CD4-positive, alpha-beta T cell (primary cell): ENCODE measurements around the gene ARF4. TPM values are rescaled to one million over a fixed set of nuclear protein-coding genes. Genes with fewer than 3 reads are reported as not detected.
A peak's percentile ranks its signal among the peaks of the same experiment; 100 is the strongest.

Source experiments
- ATAC-seq: fragments of 200-7000 bp; cut with Tn5 transposase; one replicate; pipeline ENCODE4 v1.10.0; 2022; ENCODE audit warnings: mild to moderate bottlenecking; ENCODE audit not compliant: poor library complexity
- CTCF ChIA-PET: fragments of 350-600 bp; sonication (Branson Sonifier 250); formaldehyde crosslinking; loops from one replicate; lab custom pipeline; 2021; ENCODE audit warnings: antibody characterized with exemption, inconsistent platforms; lab: Charles Lee
- POLR2A ChIA-PET: fragments of 350-600 bp; sonication (Branson Sonifier 250); formaldehyde crosslinking; loops from one replicate; lab custom pipeline; 2021; ENCODE audit warnings: antibody characterized with exemption, inconsistent platforms; lab: Charles Lee
- DNase-seq, 14 experiments: peaks; one replicate each; pipeline ENCODE4 v3.0.0-alpha.2; 2013 to 2020; ENCODE audit warnings: mixed read lengths in 2 of 14
- H3K27ac ChIP-seq, 2 donors: one replicate each; pipeline versions ENCODE4 v1.5.1 to v1.7.0; 2013; ENCODE audit warnings: low read length in 2 of 2, low read depth in 1 of 2, mild to moderate bottlenecking in 1 of 2
- H3K27me3 ChIP-seq, 2 experiments: 1 replicate in 1 of 2; 2 replicates in 1 of 2; pipeline versions ENCODE4 v1.6.1 to v1.7.0; 2013; ENCODE audit warnings: low read length in 2 of 2, control low read depth in 1 of 2, mild to moderate bottlenecking in 1 of 2, moderate library complexity in 1 of 2; ENCODE audit not compliant: insufficient read depth in 2 of 2, control insufficient read depth in 1 of 2
- H3K36me3 ChIP-seq: one replicate; pipeline ENCODE4 v1.6.1; 2013; ENCODE audit warnings: low read length, control low read depth; ENCODE audit not compliant: insufficient read depth
- H3K4me1 ChIP-seq: one replicate; pipeline ENCODE4 v1.6.1; 2013; ENCODE audit warnings: low read length, control low read depth; ENCODE audit not compliant: insufficient read depth
- H3K4me3 ChIP-seq: one replicate; pipeline ENCODE4 v1.5.1; 2013; ENCODE audit warnings: mild to moderate bottlenecking, low read length, moderate library complexity
- H3K9me3 ChIP-seq, 2 experiments: 1 replicate in 1 of 2; 2 replicates in 1 of 2; pipeline versions ENCODE4 v1.6.1 to v1.7.0; 2013; ENCODE audit warnings: low read length in 2 of 2, mild to moderate bottlenecking in 2 of 2, control low read depth in 1 of 2, moderate library complexity in 1 of 2; ENCODE audit not compliant: control insufficient read depth in 1 of 2, insufficient read depth in 1 of 2
- H3K27ac Mint-ChIP-seq: one replicate; pipeline ENCODE4 v1.8.0; 2020; ENCODE audit warnings: mixed read lengths
- H3K27me3 Mint-ChIP-seq: one replicate; pipeline ENCODE4 v1.8.0; 2021; ENCODE audit warnings: mixed read lengths
- H3K36me3 Mint-ChIP-seq: one replicate; pipeline ENCODE4 v1.8.0; 2021; ENCODE audit warnings: low read depth, mixed read lengths
- H3K4me1 Mint-ChIP-seq: one replicate; pipeline ENCODE4 v1.8.0; 2021; ENCODE audit warnings: low read depth, mixed read lengths
- H3K4me3 Mint-ChIP-seq: one replicate; pipeline ENCODE4 v1.8.0; 2020; ENCODE audit warnings: mild to moderate bottlenecking, mixed read lengths
- H3K9me3 Mint-ChIP-seq: one replicate; pipeline ENCODE4 v1.8.0; 2020; ENCODE audit warnings: mixed read lengths
- intact Hi-C, 2 experiments: fragments of 100-400 bp; cut with DNase I in 1 of 2; cut with micrococcal nuclease in 1 of 2; formaldehyde crosslinking; loops; one replicate each; pipeline versions ENCODE4 v1.15.1 to v1.9.0; 2023 to 2025; cut with DNase I, micrococcal nuclease
- total RNA-seq, 174 experiments: library from RNA in 2 of 174; stranded (reverse) in 2 of 174; gene quantifications; one replicate each; pipeline ENCODE4 v1.2.3 and lab custom pipeline; 2021 to 2026
- TF ChIP-seq, protein P1 (sequence below): fragments of 200-600 bp; IDR thresholded peaks from one replicate; pipeline ENCODE4 v1.8.0; 2022; ENCODE audit warnings: antibody characterized with exemption, mild to moderate bottlenecking

Gene ARF4
- total RNA-seq, 2 experiments from 2014 or later = 56.7 to 59.9 TPM

DNA sequence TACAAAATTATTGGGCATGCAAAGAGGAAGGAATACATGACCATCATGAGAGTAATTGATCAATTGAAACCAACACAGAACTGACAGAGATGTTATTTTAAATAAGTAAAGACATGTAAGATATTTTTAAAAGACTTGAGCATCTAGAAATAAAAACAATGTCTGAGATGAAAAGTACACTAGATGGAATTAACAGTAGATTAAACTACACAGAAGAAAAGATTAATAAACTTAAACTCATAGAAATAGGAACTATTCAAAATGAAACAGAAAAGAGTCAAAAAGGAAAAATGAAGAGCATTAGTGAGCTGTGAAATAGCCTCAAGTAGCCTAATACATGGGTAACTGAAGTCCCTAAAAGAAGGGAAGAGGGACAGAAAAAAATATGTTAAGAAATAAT lies 8.5 kb upstream of the ARF4 start:
- Histone ChIP-seq H3K27ac (no peak overlapping the region), H3K9me3 (no peaks in the 10 kb centered on the region), H3K4me1 (no peaks in the 10 kb centered on the region), H3K27me3 (no peaks in the 10 kb centered on the region), H3K36me3 (no peaks in the 10 kb centered on the region), H3K4me3 (no peak overlapping the region)
- H3K27me3 Mint-ChIP-seq = no peaks in the 10 kb centered on the region
- CTCF ChIA-PET = no interaction called here
- H3K4me1 Mint-ChIP-seq = peaks cover 6% of the 10 kb centered on the region
- H3K4me3 Mint-ChIP-seq = no peak overlapping the region
- DNase-seq (no peak), ATAC-seq (no peak)
- POLR2A ChIA-PET = no interaction called here
- no peak overlapping the region for H3K27ac Mint-ChIP-seq
- TF ChIP-seq, protein P1, sequence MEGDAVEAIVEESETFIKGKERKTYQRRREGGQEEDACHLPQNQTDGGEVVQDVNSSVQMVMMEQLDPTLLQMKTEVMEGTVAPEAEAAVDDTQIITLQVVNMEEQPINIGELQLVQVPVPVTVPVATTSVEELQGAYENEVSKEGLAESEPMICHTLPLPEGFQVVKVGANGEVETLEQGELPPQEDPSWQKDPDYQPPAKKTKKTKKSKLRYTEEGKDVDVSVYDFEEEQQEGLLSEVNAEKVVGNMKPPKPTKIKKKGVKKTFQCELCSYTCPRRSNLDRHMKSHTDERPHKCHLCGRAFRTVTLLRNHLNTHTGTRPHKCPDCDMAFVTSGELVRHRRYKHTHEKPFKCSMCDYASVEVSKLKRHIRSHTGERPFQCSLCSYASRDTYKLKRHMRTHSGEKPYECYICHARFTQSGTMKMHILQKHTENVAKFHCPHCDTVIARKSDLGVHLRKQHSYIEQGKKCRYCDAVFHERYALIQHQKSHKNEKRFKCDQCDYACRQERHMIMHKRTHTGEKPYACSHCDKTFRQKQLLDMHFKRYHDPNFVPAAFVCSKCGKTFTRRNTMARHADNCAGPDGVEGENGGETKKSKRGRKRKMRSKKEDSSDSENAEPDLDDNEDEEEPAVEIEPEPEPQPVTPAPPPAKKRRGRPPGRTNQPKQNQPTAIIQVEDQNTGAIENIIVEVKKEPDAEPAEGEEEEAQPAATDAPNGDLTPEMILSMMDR = no peak
- intact Hi-C loops = no loop called here
- peaks cover 8% of the 10 kb centered on the region for H3K9me3 Mint-ChIP-seq
- H3K36me3 Mint-ChIP-seq = peaks cover 49% of the 10 kb centered on the region

- H3K4me1 Mint-ChIP-seq = peaks cover 6% of the 10 kb centered on the region
- DNase-seq = no peak
- H3K36me3 Mint-ChIP-seq = peaks cover 42% of the 10 kb centered on the region
- no peaks in the 10 kb centered on the region for H3K9me3 ChIP-seq
- no peaks in the 10 kb centered on the region for H3K4me1 ChIP-seq
- H3K4me3 ChIP-seq = no peak overlapping the region
- H3K27me3 Mint-ChIP-seq = no peaks in the 10 kb centered on the region
- no peak overlapping the region for H3K4me3 Mint-ChIP-seq
- intact Hi-C loops = no loop called here
- H3K27ac ChIP-seq = no peak overlapping the region
- TF ChIP-seq, protein P1 = no peak
- no peaks in the 10 kb centered on the region for H3K36me3 ChIP-seq
- ChIA-PET POLR2A (interaction anchor here (1.0 kb wide), 1 partner anchor 49 kb away, joined by 3 read pairs; no protein-coding TSS in a partner anchor), CTCF (no interaction called here)
- ATAC-seq = no peak
- no peak overlapping the region for H3K27ac Mint-ChIP-seq
- H3K27me3 ChIP-seq = no peaks in the 10 kb centered on the region
- peaks cover 8% of the 10 kb centered on the region for H3K9me3 Mint-ChIP-seq
These were observed 7.8 kb upstream of the ARF4 start for GRCh38 chr3:57604971-57605370.

DNA sequence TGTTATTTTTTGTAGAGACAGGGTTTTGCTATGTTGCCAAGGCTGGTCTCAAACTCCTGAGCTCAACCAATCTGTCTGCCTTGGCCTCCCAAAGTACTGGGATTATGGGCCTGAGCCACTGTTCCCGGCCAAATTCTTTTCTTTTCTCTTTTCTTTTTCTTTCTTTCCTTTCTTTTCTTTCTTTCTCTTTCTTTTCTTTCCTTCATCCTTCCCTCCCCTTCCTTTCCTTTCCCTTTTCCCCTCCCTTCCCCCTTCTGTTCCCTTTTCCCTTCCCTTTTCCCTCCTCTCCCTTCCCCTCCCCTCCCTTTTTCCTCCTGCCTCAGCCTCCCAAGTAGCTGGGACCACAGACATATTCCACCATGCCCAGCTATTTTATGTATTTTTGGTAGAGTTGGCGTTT lies 3.1 kb upstream of the ARF4 start:
- peaks cover 33% of the 10 kb centered on the region for H3K4me1 Mint-ChIP-seq
- intact Hi-C loops = no loop called here
- H3K4me3 Mint-ChIP-seq = peak overlapping the region; percentile 20
- DNase-seq (no peak), ATAC-seq (no peak)
- Histone ChIP-seq H3K36me3 (no peaks in the 10 kb centered on the region), H3K27ac (peak overlapping the region in 1 of 2 donors; percentile 99), H3K9me3 (peaks cover 0 to 3% of the 10 kb centered on the region in 2 experiments), H3K4me1 (peaks cover 25% of the 10 kb centered on the region), H3K4me3 (no peak overlapping the region), H3K27me3 (no peaks in the 10 kb centered on the region)
- H3K27me3 Mint-ChIP-seq = no peaks in the 10 kb centered on the region
- peaks cover 33% of the 10 kb centered on the region for H3K36me3 Mint-ChIP-seq
- no peaks in the 10 kb centered on the region for H3K9me3 Mint-ChIP-seq
- H3K27ac Mint-ChIP-seq = peak overlapping the region; percentile 97
- ChIA-PET POLR2A (interaction anchor here (0.9 kb wide), 1 partner anchor 44 kb away, joined by 4 read pairs; the partner anchor contains the start of gene PDE12), CTCF (no interaction called here)
- TF ChIP-seq, protein P1 = no peak
